Stimulated activated naive CD8-positive, alpha-beta T cell treated with anti-CD3 and anti-CD28 coated beads, Interleukin-15, amount 100 ng/mL, for 72 hours (primary cell): ENCODE measurements around the gene FLRT2.

Experiments
- ATAC-seq: fragments of 150-1000 bp; cut with Tn5 transposase; 2 replicates; pipeline ENCODE4 v1.10.0; 2021; ENCODE audit warnings: mild to moderate bottlenecking, moderate library complexity
- DNase-seq, 2 donors: peaks; one replicate each; pipeline ENCODE4 v3.0.0; 2021 to 2022
- H3K27ac Mint-ChIP-seq, 2 donors: one replicate each; pipeline ENCODE4 v1.8.0; 2022; ENCODE audit warnings: mild to moderate bottlenecking in 2 of 2, mixed read lengths in 2 of 2, moderate library complexity in 2 of 2
- H3K27me3 Mint-ChIP-seq: one replicate; pipeline ENCODE4 v1.8.0; 2022; ENCODE audit warnings: mixed read lengths
- H3K4me1 Mint-ChIP-seq: one replicate; pipeline ENCODE4 v1.8.0; 2022; ENCODE audit warnings: mild to moderate bottlenecking, mixed read lengths
- H3K4me3 Mint-ChIP-seq, 2 donors: one replicate each; pipeline ENCODE4 v1.8.0; 2022; ENCODE audit warnings: mild to moderate bottlenecking in 2 of 2, mixed read lengths in 2 of 2, moderate library complexity in 1 of 2
- H3K9me3 Mint-ChIP-seq, 2 donors: one replicate each; pipeline ENCODE4 v1.8.0; 2022; ENCODE audit warnings: mixed read lengths in 2 of 2

Gene FLRT2

GRCh38 chr14:85688006-85688405, 158.1 kb downstream of the FLRT2 start:
- DNase-seq, result no peak
- Mint-ChIP-seq H3K4me3 (no peak overlapping the region), H3K9me3 (no peaks in the 10 kb centered on the region)

GRCh38 chr14:85695300-85695699, 165.4 kb downstream of the FLRT2 start:
- no peak for DNase-seq
- Mint-ChIP-seq H3K4me1 (no peaks in the 10 kb centered on the region), H3K4me3 (no peak overlapping the region), H3K9me3 (peaks cover 2 to 5% of the 10 kb centered on the region in 2 donors), H3K27ac (no peak overlapping the region), H3K27me3 (no peaks in the 10 kb centered on the region)
- no peak for ATAC-seq

More at GRCh38 chr14:85688006-85688405, 158.1 kb downstream of the FLRT2 start:
- Mint-ChIP-seq H3K27ac (no peak overlapping the region), H3K27me3 (no peaks in the 10 kb centered on the region), H3K4me1 (no peaks in the 10 kb centered on the region)
- ATAC-seq, result no peak

DNA sequence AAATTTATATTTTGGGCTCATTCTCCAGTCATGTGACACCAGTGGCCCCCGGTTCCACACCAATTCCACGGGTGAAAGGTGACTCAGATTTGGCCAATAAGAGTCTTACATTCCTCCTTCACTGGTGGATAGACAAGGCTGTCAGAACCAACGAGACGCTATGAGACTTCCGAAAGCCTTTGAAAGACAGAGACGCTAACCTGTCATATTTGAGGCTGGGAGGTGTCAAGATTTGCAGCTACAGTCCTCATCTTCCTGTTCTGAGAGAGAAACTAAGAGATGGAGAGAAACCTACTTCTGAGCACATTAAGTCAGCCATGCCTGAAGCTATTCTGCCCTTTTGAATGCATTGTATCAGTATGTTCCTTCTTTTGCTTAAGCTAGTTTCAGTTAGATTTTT, 171.2 kb downstream of the FLRT2 start:
- Mint-ChIP-seq H3K9me3 (peaks cover 5 to 7% of the 10 kb centered on the region in 2 donors), H3K27me3 (no peaks in the 10 kb centered on the region), H3K4me3 (no peak overlapping the region), H3K4me1 (no peaks in the 10 kb centered on the region), H3K27ac (no peak overlapping the region)
- ATAC-seq (no peak), DNase-seq (no peak)

- H3K4me3 Mint-ChIP-seq, result no peak overlapping the region
- no peaks in the 10 kb centered on the region for H3K27me3 Mint-ChIP-seq
- H3K9me3 Mint-ChIP-seq, result peaks cover 5 to 7% of the 10 kb centered on the region in 2 donors
- no peak overlapping the region for H3K27ac Mint-ChIP-seq
- no peaks in the 10 kb centered on the region for H3K4me1 Mint-ChIP-seq
- DNase-seq (no peak), ATAC-seq (no peak)
Observed at GRCh38 chr14:85701763-85702162, 171.8 kb downstream of the FLRT2 start.

GRCh38 chr14:85702191-85702590, 172.2 kb downstream of the FLRT2 start:
- DNase-seq, result no peak
- H3K27me3 Mint-ChIP-seq, result no peaks in the 10 kb centered on the region
- H3K27ac Mint-ChIP-seq, result no peak overlapping the region
- no peak for ATAC-seq
- H3K4me1 Mint-ChIP-seq, result no peaks in the 10 kb centered on the region
- H3K4me3 Mint-ChIP-seq, result no peak overlapping the region
- peaks cover 5 to 7% of the 10 kb centered on the region in 2 donors for H3K9me3 Mint-ChIP-seq

- Mint-ChIP-seq H3K4me1 (no peaks in the 10 kb centered on the region), H3K27ac (no peak overlapping the region), H3K4me3 (no peak overlapping the region), H3K27me3 (no peaks in the 10 kb centered on the region), H3K9me3 (peaks cover 5 to 7% of the 10 kb centered on the region in 2 donors)
- ATAC-seq (no peak), DNase-seq (no peak)
Observed at GRCh38 chr14:85702997-85703396, 173.1 kb downstream of the FLRT2 start.
